HCT116 (cell line): ENCODE results near the gene BRINP3. TPM values are rescaled to one million over a fixed set of nuclear protein-coding genes. Genes with fewer than 3 reads are reported as not detected.

ENCODE experiments used
- ATAC-seq: fragments of 200-7000 bp; cut with Tn5 transposase; 2 replicates; pipeline ENCODE4 v1.9.1; 2020; ENCODE audit warnings: mild to moderate bottlenecking, moderate library complexity
- BruUV-seq: library from RNA; stranded (reverse); fragments of 400-500 nt; replicated peaks from 2 replicates; lab custom pipeline; 2021; lab: Mats Ljungman, UMichigan
- CTCF ChIA-PET: fragments of 300-600 bp; sonication (Branson Sonifier 250); formaldehyde crosslinking; loops from one replicate; lab custom pipeline; 2021; ENCODE audit warnings: antibody characterized with exemption; lab: Charles Lee
- POLR2A ChIA-PET: fragments of 300-600, 350-600 bp; sonication (Branson Sonifier 250); formaldehyde crosslinking; loops from one replicate; lab custom pipeline; 2021; ENCODE audit warnings: antibody characterized with exemption; lab: Charles Lee
- RAD21 ChIA-PET, 2 experiments: fragments of 300-600 bp; sonication (Branson Sonifier 250); formaldehyde crosslinking; loops; one replicate each; lab custom pipeline; 2023; ENCODE audit warnings: low total read pairs in 2 of 2; ENCODE audit not compliant: uncharacterized antibody in 2 of 2, unreplicated experiment in 2 of 2, low non-redundant PET in 1 of 2; lab: Charles Lee
- DNase-seq: peaks from one replicate; pipeline ENCODE4 v3.0.0-alpha.2; 2010; ENCODE audit warnings: low read depth, low spot score
- H2AFZ ChIP-seq: fragments of 200-600 bp; shearing (Covaris generic), sonication (generic); 2 replicates; pipeline ENCODE4 v1.6.1; 2017; ENCODE audit warnings: low read depth, mixed run types, mixed read lengths, antibody characterized with exemption, low read length; ENCODE audit not compliant: poor library complexity, severe bottlenecking
- H3K27ac ChIP-seq: 2 replicates; pipeline ENCODE4 v1.5.1; 2012; ENCODE audit warnings: low read depth, low read length
- H3K27me3 ChIP-seq: fragments of 200-600 bp; sonication (generic); 2 replicates; pipeline ENCODE4 v1.6.1; 2016; ENCODE audit warnings: mixed run types, low read length, mixed read lengths; ENCODE audit not compliant: insufficient read depth
- H3K36me3 ChIP-seq, 2 experiments: fragments of 200-500 bp in 1 of 2; fragments of 200-600 bp in 1 of 2; sonication (Bioruptor generic) in 1 of 2; sonication (generic) in 1 of 2; 2 replicates each; pipeline versions ENCODE4 v1.5.1 to v1.6.1; 2014 to 2016; ENCODE audit warnings: low read length in 2 of 2, inconsistent platforms in 1 of 2, mixed read lengths in 1 of 2, mixed run types in 1 of 2; ENCODE audit not compliant: insufficient read depth in 2 of 2, control insufficient read depth in 1 of 2
- H3K4me1 ChIP-seq, 2 experiments: fragments of 200-600 bp in 1 of 2; sonication (generic) in 1 of 2; 2 replicates each; pipeline versions ENCODE4 v1.5.1 to v1.6.1; 2012 to 2017; ENCODE audit warnings: low read length in 2 of 2, inconsistent platforms in 1 of 2, mild to moderate bottlenecking in 1 of 2, mixed read lengths in 1 of 2, mixed run types in 1 of 2, moderate library complexity in 1 of 2; ENCODE audit not compliant: insufficient read depth in 2 of 2, control insufficient read depth in 1 of 2
- H3K4me2 ChIP-seq: fragments of 200-600 bp; sonication (generic); 2 replicates; pipeline ENCODE4 v1.6.1; 2017; ENCODE audit warnings: mixed run types, low read length, mixed read lengths
- H3K4me3 ChIP-seq, 2 experiments: fragments of 200-600 bp in 1 of 2; sonication (generic) in 1 of 2; replicated peaks in 1 of 2; 2 replicates each; pipeline ENCODE4 v1.5.1; 2011 to 2016; ENCODE audit warnings: low read length in 2 of 2, control low read depth in 1 of 2, low read depth in 1 of 2, mild to moderate bottlenecking in 1 of 2, mixed read lengths in 1 of 2, mixed run types in 1 of 2
- H3K79me2 ChIP-seq: fragments of 200-600 bp; sonication (generic); 2 replicates; pipeline ENCODE4 v1.6.1; 2017; ENCODE audit warnings: mild to moderate bottlenecking, mixed run types, low read length, moderate library complexity, mixed read lengths; ENCODE audit not compliant: insufficient read depth
- H3K9ac ChIP-seq: fragments of 200-600 bp; sonication (generic); 2 replicates; pipeline ENCODE4 v1.6.1; 2016; ENCODE audit warnings: low read length, mixed read lengths
- H3K9me2 ChIP-seq: fragments of 200-600 bp; sonication (generic), shearing (Covaris generic); 2 replicates; pipeline ENCODE4 v1.6.1; 2017; ENCODE audit warnings: mixed run types, mild to moderate bottlenecking, moderate library complexity; ENCODE audit not compliant: insufficient read depth
- H3K9me3 ChIP-seq, 2 experiments: fragments of 200-500 bp in 1 of 2; fragments of 200-600 bp in 1 of 2; sonication (Bioruptor generic) in 1 of 2; sonication (generic) in 1 of 2; 2 replicates each; pipeline ENCODE4 v1.6.1; 2014 to 2017; ENCODE audit warnings: low read length in 2 of 2, mixed read lengths in 2 of 2, inconsistent platforms in 1 of 2, low read depth in 1 of 2, mild to moderate bottlenecking in 1 of 2, mixed run types in 1 of 2, moderate library complexity in 1 of 2; ENCODE audit not compliant: control insufficient read depth in 1 of 2, insufficient read depth in 1 of 2
- H4K20me1 ChIP-seq: fragments of 200-600 bp; sonication (generic), shearing (Covaris generic); 2 replicates; pipeline ENCODE4 v1.6.1; 2017; ENCODE audit warnings: mixed run types, mild to moderate bottlenecking, moderate library complexity; ENCODE audit not compliant: insufficient read depth
- ATF3 ChIP-seq: IDR thresholded peaks from 2 replicates; pipeline ENCODE4 v1.6.1; 2012
- CBX3 ChIP-seq: IDR thresholded peaks from 2 replicates; pipeline ENCODE4 v1.6.1; 2012; ENCODE audit warnings: low read depth
- CEBPB ChIP-seq: IDR thresholded peaks from 2 replicates; pipeline ENCODE4 v1.6.1; 2012; ENCODE audit warnings: low read depth
- CTCF ChIP-seq, 3 experiments: fragments of 200-600 bp in 1 of 3; sonication (generic) in 1 of 3; IDR thresholded peaks in 2 of 3; conservative IDR thresholded peaks in 1 of 3; 2 replicates each; pipeline ENCODE4 v1.5.1; 2012 to 2017; ENCODE audit warnings: low read depth in 2 of 3, low read length in 2 of 3, antibody characterized with exemption in 1 of 3, borderline replicate concordance in 1 of 3, control low read depth in 1 of 3, mild to moderate bottlenecking in 1 of 3, mixed read lengths in 1 of 3, mixed run types in 1 of 3, moderate library complexity in 1 of 3; ENCODE audit not compliant: insufficient read depth in 1 of 3
- ELF1 ChIP-seq: IDR thresholded peaks from 2 replicates; pipeline ENCODE4 v1.6.1; 2012; ENCODE audit warnings: low read depth, borderline replicate concordance
- EZH2 ChIP-seq: fragments of 200-600 bp; sonication (generic); IDR thresholded peaks from 2 replicates; pipeline ENCODE4 v1.6.1; 2017; ENCODE audit warnings: antibody characterized with exemption, mixed run types
- EZH2phosphoT487 ChIP-seq: fragments of 200-600 bp; IDR thresholded peaks from 2 replicates; pipeline ENCODE4 v1.6.1; 2018; ENCODE audit warnings: antibody characterized with exemption, borderline replicate concordance
- FOSL1 ChIP-seq: IDR thresholded peaks from 2 replicates; pipeline ENCODE4 v1.6.1; 2012; ENCODE audit warnings: low read depth
- MAX ChIP-seq: IDR thresholded peaks from 2 replicates; pipeline ENCODE4 v1.6.1; 2012
- POLR2A ChIP-seq: IDR thresholded peaks from 2 replicates; pipeline ENCODE4 v1.7.0; 2011; ENCODE audit warnings: borderline replicate concordance; ENCODE audit not compliant: insufficient read depth, insufficient read length; ENCODE audit errors: extremely low read depth
- POLR2AphosphoS5 ChIP-seq: IDR thresholded peaks from 2 replicates; pipeline ENCODE4 v1.6.1; 2011; ENCODE audit warnings: mild to moderate bottlenecking, low read depth, low read length, moderate library complexity
- REST ChIP-seq: IDR thresholded peaks from 2 replicates; pipeline ENCODE4 v1.6.1; 2012; ENCODE audit warnings: low read depth
- SIN3A ChIP-seq: IDR thresholded peaks from 2 replicates; pipeline ENCODE4 v1.6.1; 2012; ENCODE audit warnings: low read depth
- SRF ChIP-seq: IDR thresholded peaks from 2 replicates; pipeline ENCODE4 v1.6.1; 2012; ENCODE audit warnings: low read depth
- TCF7L2 ChIP-seq: IDR thresholded peaks from 2 replicates; pipeline ENCODE4 v1.7.0; 2011; ENCODE audit warnings: borderline replicate concordance, inconsistent platforms; ENCODE audit not compliant: insufficient read depth, insufficient read length; ENCODE audit errors: extremely low read depth
- YY1 ChIP-seq: IDR thresholded peaks from 2 replicates; pipeline ENCODE4 v1.6.1; 2011; ENCODE audit warnings: low read length, low read depth, moderate library complexity, mild to moderate bottlenecking; ENCODE audit not compliant: insufficient replicate concordance; ENCODE audit errors: extremely low read depth
- ZFX ChIP-seq: fragments of 450-650 bp; IDR thresholded peaks from 2 replicates; pipeline ENCODE4 v1.6.1; 2017
- ZNF274 ChIP-seq: fragments of 200-500 bp; sonication (Bioruptor generic); IDR thresholded peaks from 2 replicates; pipeline ENCODE4 v1.6.1; 2014; ENCODE audit warnings: mild to moderate bottlenecking, low read depth, low read length, inconsistent platforms
- intact Hi-C: fragments of 100-400 bp; cut with micrococcal nuclease; formaldehyde crosslinking; loops from 2 replicates; pipeline ENCODE4 v1.10.0; 2022
- total RNA-seq: library from RNA; stranded (reverse); gene quantifications from one replicate; pipeline ENCODE4 v1.2.1, GENCODE V29; 2021; ENCODE audit not compliant: unreplicated experiment

The BRINP3 gene
- total RNA-seq, 1 experiment from 2014 or later = not detected

GRCh38 chr1:190478149-190479049 is 735 bp upstream of the BRINP3 start:
- H3K36me3 ChIP-seq = no peaks in the 10 kb centered on the region
- ChIA-PET CTCF (no interaction called here), RAD21 (interaction anchor here in 1 of 2 experiments (0.7 kb wide), 1 partner anchor 24 kb away, joined by 3 read pairs; no protein-coding TSS in a partner anchor), POLR2A (no interaction called here)
- ATAC-seq = peak; percentile 75
- intact Hi-C loops = no loop called here
- no TSS peak for BruUV-seq
- TF ChIP-seq SIN3A = peak; percentile 6; the same call in 1 of the 2 replicates
- TF ChIP-seq POLR2AphosphoS5 = no peak
- TF ChIP-seq ATF3 = no peak
- TF ChIP-seq POLR2A = no peak
- TF ChIP-seq TCF7L2 = no peak
- TF ChIP-seq CTCF (IDR thresholded peaks at IDR 0.05 in 2 of 3, conservative IDR thresholded peaks at IDR 0.05 in 1 of 3; ENCODE audit: borderline replicate concordance in 1 of 3, insufficient read depth in 1 of 3, low read depth in 2 of 3, low read length in 2 of 3) = peak in 2 of 3 experiments; percentile 14 to 18; a peak in 3 of 6 replicates
- no peak for TF ChIP-seq ELF1
- no peak for TF ChIP-seq EZH2phosphoT487
- TF ChIP-seq FOSL1 = 0 out of 2 replicates have a peak, but pooled peaks have one; percentile 13
- TF ChIP-seq SRF = no peak
- TF ChIP-seq MAX = peak; percentile 36; the same call in 1 of the 2 replicates
- TF ChIP-seq REST = no peak
- no peak for TF ChIP-seq EZH2
- 0 out of 2 replicates have a peak, but pooled peaks have one; percentile 14 for TF ChIP-seq CEBPB
- TF ChIP-seq YY1 = peak; percentile 16
- TF ChIP-seq ZFX = no peak
- TF ChIP-seq ZNF274 = no peak
- TF ChIP-seq CBX3 = no peak
- peaks cover 4 to 15% of the 10 kb centered on the region in 2 experiments; a peak in 3 of 4 replicates for H3K4me1 ChIP-seq
- no peaks in the 10 kb centered on the region for H3K9me2 ChIP-seq
- no peaks in the 10 kb centered on the region for H3K27me3 ChIP-seq
- peak overlapping the region; percentile 59 for H3K9ac ChIP-seq
- H2AFZ ChIP-seq = peak overlapping the region; percentile 88
- H3K4me3 ChIP-seq = peak overlapping the region; percentile 52 to 80
- peak overlapping the region; percentile 58 for H3K27ac ChIP-seq
- H3K79me2 ChIP-seq = no peaks in the 10 kb centered on the region
- H3K9me3 ChIP-seq = no peaks in the 10 kb centered on the region
- H3K4me2 ChIP-seq = peak overlapping the region; percentile 95
- DNase-seq = peak; percentile 48
- no peaks in the 10 kb centered on the region for H4K20me1 ChIP-seq
